ENCODE measurements around the gene TAF11L2. TPM values are rescaled to one million over a fixed set of nuclear protein-coding genes. Genes with fewer than 3 reads are reported as not detected.
"Not testable (repeated sequence)": the region's sequence is repeated elsewhere in the genome, so short reads cannot be mapped to it uniquely, and the experiment has no call there.

The TAF11L2 gene
- total RNA-seq, 6 donors from 2014 or later = not detected

DNA sequence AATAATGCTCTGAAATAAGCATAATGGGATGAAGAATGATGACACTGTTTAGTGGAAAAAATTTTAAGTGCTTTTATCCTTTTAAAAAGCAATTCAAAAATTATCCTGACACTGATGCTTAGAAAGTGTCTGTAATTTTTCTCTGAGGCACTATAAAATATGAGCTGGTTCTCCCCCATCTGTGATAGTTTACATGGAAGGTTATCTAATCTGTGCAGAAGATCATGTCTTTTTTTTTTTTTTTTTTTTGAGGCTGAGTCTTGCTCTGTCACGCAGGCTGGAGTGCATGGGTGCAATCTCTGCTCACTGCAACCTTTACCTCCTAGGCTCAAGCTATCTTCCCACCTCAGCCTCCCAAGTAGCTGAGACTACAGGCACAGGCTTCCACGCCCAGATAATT, 15.2 kb upstream of the TAF11L2 start:
- Histone ChIP-seq H3K4me1 (no peaks in the 10 kb centered on the region), H3K4me3 (no peak overlapping the region), H3K9me3 (no peaks in the 10 kb centered on the region), H3K36me3 (no peaks in the 10 kb centered on the region), H3K27ac (no peak overlapping the region), H3K27me3 (no peaks in the 10 kb centered on the region)
- TF ChIP-seq POLR2AphosphoS5 (IDR thresholded peaks at IDR 0.05) (no peak), EP300 (IDR thresholded peaks at IDR 0.05) (no peak), POLR2A (IDR thresholded peaks at IDR 0.05) (no peak)
- TF ChIP-seq, protein P1, sequence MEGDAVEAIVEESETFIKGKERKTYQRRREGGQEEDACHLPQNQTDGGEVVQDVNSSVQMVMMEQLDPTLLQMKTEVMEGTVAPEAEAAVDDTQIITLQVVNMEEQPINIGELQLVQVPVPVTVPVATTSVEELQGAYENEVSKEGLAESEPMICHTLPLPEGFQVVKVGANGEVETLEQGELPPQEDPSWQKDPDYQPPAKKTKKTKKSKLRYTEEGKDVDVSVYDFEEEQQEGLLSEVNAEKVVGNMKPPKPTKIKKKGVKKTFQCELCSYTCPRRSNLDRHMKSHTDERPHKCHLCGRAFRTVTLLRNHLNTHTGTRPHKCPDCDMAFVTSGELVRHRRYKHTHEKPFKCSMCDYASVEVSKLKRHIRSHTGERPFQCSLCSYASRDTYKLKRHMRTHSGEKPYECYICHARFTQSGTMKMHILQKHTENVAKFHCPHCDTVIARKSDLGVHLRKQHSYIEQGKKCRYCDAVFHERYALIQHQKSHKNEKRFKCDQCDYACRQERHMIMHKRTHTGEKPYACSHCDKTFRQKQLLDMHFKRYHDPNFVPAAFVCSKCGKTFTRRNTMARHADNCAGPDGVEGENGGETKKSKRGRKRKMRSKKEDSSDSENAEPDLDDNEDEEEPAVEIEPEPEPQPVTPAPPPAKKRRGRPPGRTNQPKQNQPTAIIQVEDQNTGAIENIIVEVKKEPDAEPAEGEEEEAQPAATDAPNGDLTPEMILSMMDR (IDR thresholded peaks at IDR 0.05) = no peak
- no peak for DNase-seq
- no peak for ATAC-seq (ENCODE audit: low FRiP score in 2 of 2)
- WGBS, 2 donors = 58 to 71% methylated on average over 2 of the region's 2 CpGs

DNA sequence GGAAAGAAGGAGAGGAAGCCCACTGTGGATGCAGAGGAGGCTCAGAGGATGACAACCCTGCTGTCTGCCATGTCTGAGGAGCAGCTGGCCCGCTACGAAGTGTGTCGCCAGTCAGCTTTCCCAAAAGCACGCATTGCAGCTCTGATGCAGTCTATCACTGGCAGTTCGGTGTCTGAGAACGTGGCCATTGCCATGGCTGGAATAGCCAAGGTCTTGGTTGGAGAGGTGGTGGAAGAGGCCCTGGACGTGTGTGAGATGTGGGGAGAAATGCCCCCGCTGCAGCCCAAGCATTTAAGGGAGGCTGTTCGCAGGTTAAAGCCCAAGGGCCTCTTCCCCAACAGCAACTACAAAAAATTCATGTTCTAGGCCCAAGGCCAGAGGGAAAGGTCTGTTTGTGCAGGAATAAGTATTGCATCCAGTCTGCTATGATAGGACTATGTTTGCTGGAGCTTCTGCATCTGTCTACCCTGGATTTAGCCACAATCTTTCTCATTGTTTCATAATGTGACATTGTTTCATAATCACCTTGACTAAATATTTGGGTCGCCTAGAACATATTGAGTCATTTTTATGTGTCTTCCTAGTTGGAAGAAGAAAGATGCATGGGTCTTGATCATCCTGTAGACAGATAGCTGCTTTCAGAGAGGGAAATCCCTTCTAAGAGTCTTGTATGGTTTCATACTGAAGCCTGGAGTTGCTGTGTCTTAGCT, 11.4 kb upstream of the TAF11L2 start:
- WGBS, 2 donors = 87 to 92% methylated on average over 10 of the region's 10 CpGs

DNA sequence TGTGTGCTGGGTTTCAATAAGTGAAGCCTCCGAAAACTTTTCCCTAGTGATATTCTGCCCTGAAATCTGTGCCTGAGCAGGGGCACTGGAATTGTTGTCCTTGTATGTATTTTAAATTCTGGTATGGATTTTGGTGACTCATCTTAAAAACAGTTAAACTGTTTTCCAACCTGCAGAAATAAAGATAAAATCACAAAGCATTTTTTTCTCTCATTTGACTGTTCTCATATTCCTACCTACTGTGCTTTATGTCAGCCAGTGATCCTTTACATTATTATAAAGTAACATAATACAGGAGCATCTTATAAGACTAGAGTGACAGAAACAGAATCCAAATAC, 10.9 kb upstream of the TAF11L2 start:
- no peaks in the 10 kb centered on the region for H3K36me3 ChIP-seq
- DNase-seq (no peak), ATAC-seq (ENCODE audit: low FRiP score in 2 of 2) (no peak)
- TF ChIP-seq, protein P1 (IDR thresholded peaks at IDR 0.05) = no peak
- TF ChIP-seq POLR2A (IDR thresholded peaks at IDR 0.05) (no peak), POLR2AphosphoS5 (IDR thresholded peaks at IDR 0.05) (no peak), EP300 (IDR thresholded peaks at IDR 0.05) (no peak)
- WGBS, 2 donors = 81 to 94% methylated on average over 1 of the region's 1 CpG
- no peaks in the 10 kb centered on the region for H3K27me3 ChIP-seq
- H3K27ac ChIP-seq = no peak overlapping the region
- H3K4me1 ChIP-seq = no peaks in the 10 kb centered on the region
- no peak overlapping the region for H3K4me3 ChIP-seq
- H3K9me3 ChIP-seq = no peaks in the 10 kb centered on the region

More for the DNA sequence above, 11.4 kb upstream of the TAF11L2 start:
- H3K4me1 ChIP-seq; H3K4me3 ChIP-seq; ATAC-seq (ENCODE audit: low FRiP score in 2 of 2); H3K9me3 ChIP-seq; H3K27me3 ChIP-seq; DNase-seq; H3K27ac ChIP-seq; H3K36me3 ChIP-seq: not testable (repeated sequence)

DNA sequence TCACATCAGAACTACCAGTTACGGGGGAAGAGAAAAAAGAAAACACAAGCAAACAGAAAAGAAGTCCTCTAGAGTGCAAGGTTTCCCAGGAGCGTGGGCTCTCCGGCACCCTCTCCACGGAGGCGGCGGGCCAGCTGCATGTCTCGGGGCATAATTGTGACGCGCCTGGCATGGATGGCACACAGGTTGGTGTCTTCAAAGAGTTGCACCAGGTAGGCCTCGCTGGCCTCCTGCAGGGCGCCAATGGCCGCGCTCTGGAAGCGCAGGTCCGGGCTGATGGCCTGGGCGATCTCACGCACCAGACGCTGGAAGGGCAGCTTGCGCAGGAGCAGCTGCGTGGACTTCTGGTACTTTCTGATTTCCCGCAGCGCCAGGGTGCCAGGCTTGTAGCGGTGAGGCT, 6.8 kb upstream of the TAF11L2 start:
- WGBS, 2 donors = 94 to 96% methylated on average over 15 to 21 of the region's 23 CpGs
- H3K27ac ChIP-seq; H3K4me1 ChIP-seq; H3K27me3 ChIP-seq; H3K4me3 ChIP-seq; H3K9me3 ChIP-seq; ATAC-seq (ENCODE audit: low FRiP score in 2 of 2); H3K36me3 ChIP-seq: not testable (repeated sequence)
- DNase-seq = peak in 1 of 2 donors; percentile 59

DNA sequence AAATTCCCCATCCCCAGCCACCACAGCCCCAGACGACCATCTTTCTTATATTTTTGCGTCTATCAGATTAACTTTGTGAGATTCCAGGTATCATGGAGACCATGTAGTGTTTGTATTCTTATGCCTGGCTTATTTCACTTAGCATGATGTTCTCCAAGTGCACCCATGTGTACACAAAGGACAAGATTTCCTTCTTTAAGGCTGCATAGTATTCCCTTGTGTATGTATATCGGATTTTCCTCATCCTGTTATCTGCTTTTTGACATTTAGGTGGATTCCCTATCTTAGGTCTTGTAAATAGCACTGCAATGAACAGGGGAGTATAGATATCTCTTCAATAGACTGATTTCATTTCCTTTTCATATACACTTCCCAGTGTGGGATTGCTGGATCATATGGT, 5.3 kb upstream of the TAF11L2 start:
- H3K9me3 ChIP-seq = no peaks in the 10 kb centered on the region
- no peak for ATAC-seq (ENCODE audit: low FRiP score in 2 of 2)
- H3K27me3 ChIP-seq = no peaks in the 10 kb centered on the region
- WGBS, 2 donors = 94 to 96% methylated on average over 3 of the region's 3 CpGs
- no peaks in the 10 kb centered on the region for H3K36me3 ChIP-seq
- no peak for DNase-seq
- TF ChIP-seq EP300 (IDR thresholded peaks at IDR 0.05) (no peak), POLR2AphosphoS5 (IDR thresholded peaks at IDR 0.05) (no peak), POLR2A (IDR thresholded peaks at IDR 0.05) (no peak)
- TF ChIP-seq, protein P1 (IDR thresholded peaks at IDR 0.05) = no peak
- no peak overlapping the region for H3K27ac ChIP-seq
- no peak overlapping the region for H3K4me3 ChIP-seq
- no peaks in the 10 kb centered on the region for H3K4me1 ChIP-seq

DNA sequence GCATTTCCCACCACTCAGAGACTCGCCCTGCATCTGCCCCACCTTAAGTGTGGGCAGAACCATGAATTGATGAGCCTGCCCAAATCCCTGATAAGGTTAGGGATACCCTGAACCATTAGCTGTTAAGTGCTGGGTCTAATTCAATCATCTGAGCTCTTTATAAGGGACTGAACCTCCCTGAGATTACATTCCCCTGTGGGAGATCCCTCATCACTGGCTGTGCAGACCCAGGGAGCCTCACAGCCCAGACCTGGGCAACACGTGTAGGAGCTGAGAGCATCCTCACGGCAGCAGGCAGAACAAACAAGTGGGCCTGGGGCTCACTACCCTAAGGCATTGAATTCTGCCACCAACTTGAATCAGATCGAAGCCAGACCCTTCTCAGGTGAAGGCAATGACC, 585 bp upstream of the TAF11L2 start:
- 69 to 73% methylated on average over 4 of the region's 4 CpGs for WGBS, 2 donors
- DNase-seq (no peak), ATAC-seq (ENCODE audit: low FRiP score in 2 of 2) (no peak)
- H3K9me3 ChIP-seq = no peaks in the 10 kb centered on the region
- TF ChIP-seq POLR2AphosphoS5 (IDR thresholded peaks at IDR 0.05) = no peak
- TF ChIP-seq POLR2A (IDR thresholded peaks at IDR 0.05) = no peak
- TF ChIP-seq EP300 (IDR thresholded peaks at IDR 0.05) = no peak
- TF ChIP-seq, protein P1 (IDR thresholded peaks at IDR 0.05) = no peak
- H3K36me3 ChIP-seq = no peaks in the 10 kb centered on the region
- no peaks in the 10 kb centered on the region for H3K27me3 ChIP-seq
- H3K4me1 ChIP-seq = no peaks in the 10 kb centered on the region
- no peak overlapping the region for H3K4me3 ChIP-seq
- H3K27ac ChIP-seq = no peak overlapping the region
